HepG2 (cell line): ENCODE results near the gene OARD1. TPM values are rescaled to one million over a fixed set of nuclear protein-coding genes. Genes with fewer than 3 reads are reported as not detected.

Source experiments
- BORCS8-MEF2B ChIP-seq: sonication (generic); formaldehyde crosslinking; IDR thresholded peaks from 2 replicates; pipeline ENCODE4 v1.8.0; 2022; ENCODE audit warnings: mild to moderate bottlenecking, missing genetic modification reagents
- KLF12 ChIP-seq: sonication (generic); formaldehyde crosslinking; IDR thresholded peaks from 2 replicates; pipeline ENCODE4 v1.4.0; 2020; ENCODE audit warnings: missing genetic modification reagents, borderline replicate concordance
- MAZ ChIP-seq, 2 experiments: sonication (generic) in 1 of 2; formaldehyde crosslinking in 1 of 2; IDR thresholded peaks; 2 replicates each; pipeline versions ENCODE4 v1.5.0 to v1.6.1; 2012 to 2020; ENCODE audit warnings: low read depth in 2 of 2, mild to moderate bottlenecking in 2 of 2, borderline replicate concordance in 1 of 2, improper control_type of control experiment in 1 of 2, low read length in 1 of 2, missing genetic modification reagents in 1 of 2, moderate library complexity in 1 of 2
- PHB2 ChIP-seq: fragments of 450-650 bp; IDR thresholded peaks from 2 replicates; pipeline ENCODE4 v1.6.1; 2018; ENCODE audit not compliant: partially characterized antibody
- RAD21 ChIP-seq: fragments of 450-650 bp; formaldehyde crosslinking; IDR thresholded peaks from 2 replicates; pipeline ENCODE4 v1.5.0; 2020; ENCODE audit warnings: mild to moderate bottlenecking
- RXRA ChIP-seq: sonication (generic); formaldehyde crosslinking; IDR thresholded peaks from 2 replicates; pipeline ENCODE4 v1.5.1; 2020; ENCODE audit warnings: missing genetic modification reagents
- SAP130 ChIP-seq: IDR thresholded peaks from 2 replicates; pipeline ENCODE4 v1.6.1; 2016; ENCODE audit warnings: low read depth
- SIX1 ChIP-seq: sonication (generic); formaldehyde crosslinking; IDR thresholded peaks from 2 replicates; pipeline ENCODE4 v1.4.0; 2020; ENCODE audit warnings: missing genetic modification reagents, borderline replicate concordance
- SMC3 ChIP-seq: IDR thresholded peaks from 2 replicates; pipeline ENCODE4 v1.6.1; 2011; ENCODE audit warnings: low read length, improper control_type of control experiment
- SRSF1 ChIP-seq: fragments of 200-400 bp; formaldehyde crosslinking; optimal IDR thresholded peaks from 2 replicates; pipeline ENCODE3; 2017; ENCODE audit warnings: mild to moderate bottlenecking, low read depth, low read length, moderate library complexity
- STAG1 ChIP-seq: sonication (generic); formaldehyde crosslinking; IDR thresholded peaks from 2 replicates; pipeline ENCODE4 v1.4.0; 2020; ENCODE audit warnings: missing genetic modification reagents
- U2AF2 ChIP-seq: fragments of 200-400 bp; formaldehyde crosslinking; IDR thresholded peaks from 2 replicates; pipeline ENCODE4 v1.6.1; 2017; ENCODE audit warnings: low read depth, mild to moderate bottlenecking, low read length
- ZNF143 ChIP-seq: sonication (generic); formaldehyde crosslinking; IDR thresholded peaks from 2 replicates; pipeline ENCODE4 v1.4.0; 2020; ENCODE audit warnings: missing genetic modification reagents
- ZNF264 ChIP-seq: sonication (generic); formaldehyde crosslinking; IDR thresholded peaks from 2 replicates; pipeline ENCODE4 v1.4.0; 2020; ENCODE audit warnings: missing genetic modification reagents
- ZNF441 ChIP-seq: sonication (generic); formaldehyde crosslinking; IDR thresholded peaks from 2 replicates; pipeline ENCODE4 v1.7.0; 2021; ENCODE audit warnings: missing genetic modification reagents, borderline replicate concordance
- ZNF549 ChIP-seq: sonication (generic); formaldehyde crosslinking; IDR thresholded peaks from 2 replicates; pipeline ENCODE4 v1.5.0; 2020; ENCODE audit warnings: missing genetic modification reagents
- polyA plus RNA-seq, 8 experiments: library from polyadenylated mRNA; depleted of rRNA in 3 of 8; stranded (reverse) in 7 of 8; unstranded in 1 of 8; fragments of >200 nt; fragmentation: Illumina TruSeq in 4 of 8; extraction: Trizol in 4 of 8; gene quantifications; 2 replicates each; pipeline versions ENCODE4 v1.2.1 to v1.2.3, GENCODE V29; 2011 to 2016; ENCODE audit warnings: low read depth in 4 of 8, missing spikeins in 1 of 8, mixed read lengths in 1 of 8; ENCODE audit not compliant: insufficient read depth in 1 of 8
- total RNA-seq, 5 experiments: library from RNA; depleted of rRNA; stranded (reverse); fragments of >200 nt; fragmentation: Illumina TruSeq; extraction: Trizol; gene quantifications; 2 replicates each; pipeline ENCODE4 v1.2.3, GENCODE V29; 2016; ENCODE audit warnings: low read depth in 1 of 5
- TF ChIP-seq, protein P1 (sequence below): sonication (generic); formaldehyde crosslinking; IDR thresholded peaks from 2 replicates; pipeline ENCODE4 v1.8.0; 2022; ENCODE audit warnings: mild to moderate bottlenecking, missing genetic modification reagents, moderate library complexity
- TF ChIP-seq, protein P2 (sequence below): sonication (generic); formaldehyde crosslinking; IDR thresholded peaks from 2 replicates; pipeline ENCODE4 v1.5.1; 2020; ENCODE audit warnings: missing genetic modification reagents, mild to moderate bottlenecking, borderline replicate concordance
- TF ChIP-seq, protein P3 (sequence below): sonication (generic); formaldehyde crosslinking; IDR thresholded peaks from 2 replicates; pipeline ENCODE4 v1.5.0; 2020; ENCODE audit warnings: mild to moderate bottlenecking, missing genetic modification reagents, moderate library complexity
- TF ChIP-seq, protein P4 (sequence below): sonication (generic); formaldehyde crosslinking; IDR thresholded peaks from 2 replicates; pipeline ENCODE4 v1.8.0; 2022; ENCODE audit warnings: mild to moderate bottlenecking, missing genetic modification reagents
- TF ChIP-seq, protein P5 (sequence below): sonication (generic); formaldehyde crosslinking; IDR thresholded peaks from 2 replicates; pipeline ENCODE4 v1.4.0; 2020; ENCODE audit warnings: missing genetic modification reagents, low read depth, mild to moderate bottlenecking, borderline replicate concordance

Gene OARD1
- total and polyA plus RNA-seq, 2 of the 13 experiments (the other 11 are each of a cell fraction or from before 2014, with no cell fraction given) = 18.4 to 49.0 TPM

DNA sequence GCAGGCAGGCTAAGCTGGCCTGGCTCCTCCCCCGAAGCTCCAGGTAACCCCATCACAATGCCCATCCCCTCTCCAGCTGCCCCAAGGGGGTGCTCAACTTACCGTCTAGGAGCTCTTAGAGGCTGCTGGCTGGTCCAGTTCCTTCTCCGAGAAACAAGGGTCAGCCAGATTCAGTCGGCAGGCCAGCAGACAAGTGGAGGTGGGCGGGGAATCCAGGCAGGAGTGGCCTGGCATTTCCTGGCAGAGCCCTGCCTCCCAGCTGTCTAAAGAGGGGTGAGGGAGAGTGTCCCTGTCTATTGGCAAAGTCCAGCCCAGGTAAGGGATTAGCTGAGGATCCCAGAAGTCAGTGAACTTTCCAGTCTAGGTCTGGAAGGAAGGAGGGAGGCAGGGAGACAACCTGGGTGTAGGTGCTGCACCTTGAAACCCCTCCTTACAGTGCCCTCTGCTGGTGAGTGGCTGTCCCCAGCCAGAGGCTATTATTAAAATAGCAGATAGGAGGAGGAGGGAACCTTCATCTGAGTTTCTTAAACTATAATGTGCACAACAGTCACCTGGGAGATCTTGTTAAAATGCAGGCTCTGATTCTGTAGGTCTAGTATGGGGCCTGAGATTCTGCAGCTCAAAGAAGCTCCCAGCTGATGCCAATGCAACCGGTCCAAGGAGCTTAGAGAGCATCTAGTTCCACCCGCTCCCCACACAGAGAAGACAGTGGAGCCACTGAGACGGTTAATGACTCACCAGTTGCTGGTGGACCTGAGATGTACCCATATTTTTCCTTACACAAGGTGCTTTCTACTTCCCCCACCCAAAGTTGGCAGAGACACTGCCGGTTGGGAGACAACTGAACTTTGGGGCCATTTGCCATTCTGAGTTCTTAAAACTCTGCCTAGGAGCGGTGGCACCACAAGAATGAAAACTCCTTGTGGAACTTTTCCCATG is 32.8 kb downstream of the OARD1 start, which contains the start of gene UNC5CL (continued):
- TF ChIP-seq, protein P1, sequence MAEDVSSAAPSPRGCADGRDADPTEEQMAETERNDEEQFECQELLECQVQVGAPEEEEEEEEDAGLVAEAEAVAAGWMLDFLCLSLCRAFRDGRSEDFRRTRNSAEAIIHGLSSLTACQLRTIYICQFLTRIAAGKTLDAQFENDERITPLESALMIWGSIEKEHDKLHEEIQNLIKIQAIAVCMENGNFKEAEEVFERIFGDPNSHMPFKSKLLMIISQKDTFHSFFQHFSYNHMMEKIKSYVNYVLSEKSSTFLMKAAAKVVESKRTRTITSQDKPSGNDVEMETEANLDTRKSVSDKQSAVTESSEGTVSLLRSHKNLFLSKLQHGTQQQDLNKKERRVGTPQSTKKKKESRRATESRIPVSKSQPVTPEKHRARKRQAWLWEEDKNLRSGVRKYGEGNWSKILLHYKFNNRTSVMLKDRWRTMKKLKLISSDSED (CRISPR knock-in tag) = no peak
- TF ChIP-seq SIX1 (CRISPR knock-in tag) (no peak), SMC3 (peak; percentile 59; the same call in 1 of the 2 replicates), PHB2 (no peak), ZNF264 (0 out of 2 replicates have a peak, but pooled peaks have one; percentile 24), MAZ (IDR thresholded peaks at IDR 0.05; ENCODE audit: borderline replicate concordance, low read depth, low read length) (no peak), MAZ (CRISPR knock-in tag; IDR thresholded peaks at IDR 0.05; ENCODE audit: low read depth) (peak; percentile 51), STAG1 (peak; percentile 45), RXRA (CRISPR knock-in tag) (no peak), BORCS8-MEF2B (CRISPR knock-in tag) (peak; percentile 67; the same call in 1 of the 2 replicates), ZNF441 (CRISPR knock-in tag) (no peak), ZNF549 (no peak), RAD21 (CRISPR knock-in tag) (peak; percentile 35; the same call in 1 of the 2 replicates), ZNF143 (CRISPR knock-in tag) (no peak), KLF12 (CRISPR knock-in tag) (0 out of 2 replicates have a peak, but pooled peaks have one; percentile 0), SAP130 (CRISPR knock-in tag) (0 out of 2 replicates have a peak, but pooled peaks have one; percentile 12), U2AF2 (no peak), SRSF1 (no peak)
- TF ChIP-seq, protein P2, sequence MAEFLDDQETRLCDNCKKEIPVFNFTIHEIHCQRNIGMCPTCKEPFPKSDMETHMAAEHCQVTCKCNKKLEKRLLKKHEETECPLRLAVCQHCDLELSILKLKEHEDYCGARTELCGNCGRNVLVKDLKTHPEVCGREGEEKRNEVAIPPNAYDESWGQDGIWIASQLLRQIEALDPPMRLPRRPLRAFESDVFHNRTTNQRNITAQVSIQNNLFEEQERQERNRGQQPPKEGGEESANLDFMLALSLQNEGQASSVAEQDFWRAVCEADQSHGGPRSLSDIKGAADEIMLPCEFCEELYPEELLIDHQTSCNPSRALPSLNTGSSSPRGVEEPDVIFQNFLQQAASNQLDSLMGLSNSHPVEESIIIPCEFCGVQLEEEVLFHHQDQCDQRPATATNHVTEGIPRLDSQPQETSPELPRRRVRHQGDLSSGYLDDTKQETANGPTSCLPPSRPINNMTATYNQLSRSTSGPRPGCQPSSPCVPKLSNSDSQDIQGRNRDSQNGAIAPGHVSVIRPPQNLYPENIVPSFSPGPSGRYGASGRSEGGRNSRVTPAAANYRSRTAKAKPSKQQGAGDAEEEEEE (CRISPR knock-in tag) = no peak
- TF ChIP-seq, protein P3, sequence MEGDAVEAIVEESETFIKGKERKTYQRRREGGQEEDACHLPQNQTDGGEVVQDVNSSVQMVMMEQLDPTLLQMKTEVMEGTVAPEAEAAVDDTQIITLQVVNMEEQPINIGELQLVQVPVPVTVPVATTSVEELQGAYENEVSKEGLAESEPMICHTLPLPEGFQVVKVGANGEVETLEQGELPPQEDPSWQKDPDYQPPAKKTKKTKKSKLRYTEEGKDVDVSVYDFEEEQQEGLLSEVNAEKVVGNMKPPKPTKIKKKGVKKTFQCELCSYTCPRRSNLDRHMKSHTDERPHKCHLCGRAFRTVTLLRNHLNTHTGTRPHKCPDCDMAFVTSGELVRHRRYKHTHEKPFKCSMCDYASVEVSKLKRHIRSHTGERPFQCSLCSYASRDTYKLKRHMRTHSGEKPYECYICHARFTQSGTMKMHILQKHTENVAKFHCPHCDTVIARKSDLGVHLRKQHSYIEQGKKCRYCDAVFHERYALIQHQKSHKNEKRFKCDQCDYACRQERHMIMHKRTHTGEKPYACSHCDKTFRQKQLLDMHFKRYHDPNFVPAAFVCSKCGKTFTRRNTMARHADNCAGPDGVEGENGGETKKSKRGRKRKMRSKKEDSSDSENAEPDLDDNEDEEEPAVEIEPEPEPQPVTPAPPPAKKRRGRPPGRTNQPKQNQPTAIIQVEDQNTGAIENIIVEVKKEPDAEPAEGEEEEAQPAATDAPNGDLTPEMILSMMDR (CRISPR knock-in tag) = peak; percentile 79
- TF ChIP-seq, protein P4, sequence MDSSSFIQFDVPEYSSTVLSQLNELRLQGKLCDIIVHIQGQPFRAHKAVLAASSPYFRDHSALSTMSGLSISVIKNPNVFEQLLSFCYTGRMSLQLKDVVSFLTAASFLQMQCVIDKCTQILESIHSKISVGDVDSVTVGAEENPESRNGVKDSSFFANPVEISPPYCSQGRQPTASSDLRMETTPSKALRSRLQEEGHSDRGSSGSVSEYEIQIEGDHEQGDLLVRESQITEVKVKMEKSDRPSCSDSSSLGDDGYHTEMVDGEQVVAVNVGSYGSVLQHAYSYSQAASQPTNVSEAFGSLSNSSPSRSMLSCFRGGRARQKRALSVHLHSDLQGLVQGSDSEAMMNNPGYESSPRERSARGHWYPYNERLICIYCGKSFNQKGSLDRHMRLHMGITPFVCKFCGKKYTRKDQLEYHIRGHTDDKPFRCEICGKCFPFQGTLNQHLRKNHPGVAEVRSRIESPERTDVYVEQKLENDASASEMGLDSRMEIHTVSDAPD (CRISPR knock-in tag) = peak; percentile 58; the same call in 1 of the 2 replicates
- TF ChIP-seq, protein P5, sequence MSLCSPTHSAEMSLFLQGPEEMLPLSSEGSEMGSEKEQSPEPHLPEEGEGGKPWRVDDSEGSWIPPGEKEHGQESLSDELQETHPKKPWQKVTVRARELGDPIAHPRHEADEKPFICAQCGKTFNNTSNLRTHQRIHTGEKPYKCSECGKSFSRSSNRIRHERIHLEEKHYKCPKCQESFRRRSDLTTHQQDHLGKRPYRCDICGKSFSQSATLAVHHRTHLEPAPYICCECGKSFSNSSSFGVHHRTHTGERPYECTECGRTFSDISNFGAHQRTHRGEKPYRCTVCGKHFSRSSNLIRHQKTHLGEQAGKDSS (CRISPR knock-in tag) = 0 out of 2 replicates have a peak, but pooled peaks have one; percentile 50
